GM23338 (cell line): ENCODE results near the gene MAP1LC3B2. TPM values are rescaled to one million over a fixed set of nuclear protein-coding genes. Genes with fewer than 3 reads are reported as not detected.

Experiments used
- ATAC-seq: fragments of 200-7000 bp; cut with Tn5 transposase; 3 replicates; pipeline ENCODE4 v1.9.1; 2020
- DNase-seq: peaks from one replicate; pipeline ENCODE4 v3.0.0-alpha.2; 2015; ENCODE audit warnings: low spot score
- H2AFZ ChIP-seq: fragments of 200-600 bp; sonication (generic); 2 replicates; pipeline ENCODE4 v1.8.0; 2016; ENCODE audit warnings: antibody characterized with exemption, mild to moderate bottlenecking, moderate library complexity
- H3F3A ChIP-seq: fragments of 200-600 bp; sonication (generic); replicated peaks from 2 replicates; pipeline ENCODE4 v1.8.0; 2017; ENCODE audit warnings: antibody characterized with exemption, mixed run types, low read depth
- H3K27ac ChIP-seq: fragments of 200-600 bp; sonication (generic); 2 replicates; pipeline ENCODE4 v1.6.1; 2016; ENCODE audit warnings: low read depth
- H3K27me3 ChIP-seq: fragments of 200-600 bp; sonication (generic); 2 replicates; pipeline ENCODE4 v1.8.0; 2016; ENCODE audit warnings: mild to moderate bottlenecking, mixed run types, moderate library complexity; ENCODE audit not compliant: insufficient read depth
- H3K36me3 ChIP-seq: fragments of 200-600 bp; sonication (generic); 2 replicates; pipeline ENCODE4 v1.8.0; 2016; ENCODE audit warnings: mild to moderate bottlenecking; ENCODE audit not compliant: insufficient read depth
- H3K4me1 ChIP-seq: fragments of 200-600 bp; sonication (generic); 2 replicates; pipeline ENCODE4 v1.8.0; 2016; ENCODE audit warnings: mild to moderate bottlenecking, moderate library complexity; ENCODE audit not compliant: insufficient read depth
- H3K4me2 ChIP-seq: fragments of 200-600 bp; sonication (generic); 2 replicates; pipeline ENCODE4 v1.7.1; 2017; ENCODE audit warnings: mixed run types
- H3K4me3 ChIP-seq: fragments of 200-600 bp; sonication (generic); 2 replicates; pipeline ENCODE4 v1.6.1; 2016; ENCODE audit warnings: mixed run types
- H3K79me2 ChIP-seq: fragments of 200-600 bp; sonication (generic); replicated peaks from 2 replicates; pipeline ENCODE4 v1.8.0; 2017; ENCODE audit warnings: mild to moderate bottlenecking; ENCODE audit not compliant: insufficient read depth
- H3K9me2 ChIP-seq: fragments of 200-600 bp; sonication (generic); 2 replicates; pipeline ENCODE4 v1.8.0; 2017; ENCODE audit not compliant: insufficient read depth
- H4K20me1 ChIP-seq: fragments of 200-600 bp; sonication (generic); replicated peaks from 2 replicates; pipeline ENCODE4 v1.8.0; 2017; ENCODE audit warnings: mild to moderate bottlenecking; ENCODE audit not compliant: insufficient read depth
- H3K27ac Mint-ChIP-seq: 2 replicates; pipeline ENCODE4 v1.8.0; 2020; ENCODE audit warnings: inconsistent platforms, mild to moderate bottlenecking, moderate library complexity, mixed read lengths
- H3K27me3 Mint-ChIP-seq: 3 replicates; pipeline ENCODE4 v1.8.0; 2022; ENCODE audit warnings: low read depth, mild to moderate bottlenecking, moderate library complexity, mixed read lengths, inconsistent platforms; ENCODE audit not compliant: insufficient read depth, poor library complexity
- H3K36me3 Mint-ChIP-seq: 3 replicates; pipeline ENCODE4 v1.8.0; 2021; ENCODE audit warnings: low read depth, mild to moderate bottlenecking, inconsistent platforms, moderate library complexity, mixed read lengths
- H3K4me1 Mint-ChIP-seq: 3 replicates; pipeline ENCODE4 v1.8.0; 2020; ENCODE audit warnings: mild to moderate bottlenecking, inconsistent platforms, mixed read lengths
- H3K4me3 Mint-ChIP-seq: 3 replicates; pipeline ENCODE4 v1.8.0; 2021; ENCODE audit warnings: moderate library complexity, mild to moderate bottlenecking, inconsistent platforms, mixed read lengths
- H3K9me3 Mint-ChIP-seq: 3 replicates; pipeline ENCODE4 v1.8.0; 2020; ENCODE audit warnings: moderate library complexity, mild to moderate bottlenecking, inconsistent platforms, mixed read lengths
- CREB1 ChIP-seq: fragments of 250-450 bp; sonication (Bioruptor Pico); IDR thresholded peaks from 2 replicates; pipeline ENCODE4 v1.5.0; 2020; ENCODE audit warnings: low read depth, mild to moderate bottlenecking, moderate library complexity
- ETS1 ChIP-seq: IDR thresholded peaks from 2 replicates; pipeline ENCODE4 v1.6.1; 2016; ENCODE audit warnings: antibody characterized with exemption
- EZH2 ChIP-seq: fragments of 200-600 bp; sonication (generic); IDR thresholded peaks from one replicate; pipeline ENCODE4 v1.8.0; 2017; ENCODE audit warnings: antibody characterized with exemption, mild to moderate bottlenecking, low read depth; ENCODE audit not compliant: unreplicated experiment
- EZH2phosphoT487 ChIP-seq: fragments of 200-600 bp; sonication (generic); IDR thresholded peaks from one replicate; pipeline ENCODE4 v1.8.1; 2018; ENCODE audit warnings: antibody characterized with exemption; ENCODE audit not compliant: unreplicated experiment
- JUNB ChIP-seq: IDR thresholded peaks from one replicate; pipeline ENCODE4 v1.6.1; 2016; ENCODE audit warnings: antibody characterized with exemption; ENCODE audit not compliant: unreplicated experiment
- NANOG ChIP-seq: IDR thresholded peaks from 2 replicates; pipeline ENCODE4 v1.6.1; 2016; ENCODE audit warnings: antibody characterized with exemption, borderline replicate concordance
- POLR2AphosphoS5 ChIP-seq: IDR thresholded peaks from 2 replicates; pipeline ENCODE4 v1.6.1; 2016; ENCODE audit warnings: antibody characterized with exemption, low read depth
- STAT1 ChIP-seq: IDR thresholded peaks from one replicate; pipeline ENCODE4 v1.6.1; 2016; ENCODE audit warnings: antibody characterized with exemption; ENCODE audit not compliant: unreplicated experiment
- ZNF114 ChIP-seq: fragments of 250-450 bp; sonication (Bioruptor Pico); IDR thresholded peaks from 2 replicates; pipeline ENCODE4 v1.5.0; 2020; ENCODE audit warnings: mild to moderate bottlenecking, moderate library complexity
- ZNF331 ChIP-seq: fragments of 250-450 bp; sonication (Bioruptor Pico); IDR thresholded peaks from 2 replicates; pipeline ENCODE4 v1.5.0; 2020; ENCODE audit warnings: low read depth, mild to moderate bottlenecking, moderate library complexity
- ZNF462 ChIP-seq: fragments of 250-450 bp; sonication (Bioruptor Pico); IDR thresholded peaks from 2 replicates; pipeline ENCODE4 v1.5.0; 2020; ENCODE audit warnings: mild to moderate bottlenecking, moderate library complexity
- polyA plus RNA-seq: library from polyadenylated mRNA; unstranded; fragments of >200 nt; fragmentation: Nextera tagmentation; extraction: Ambion mirVana; gene quantifications from 2 replicates; pipeline ENCODE4 v1.2.1, GENCODE V29; 2016
- total RNA-seq: library from RNA; depleted of rRNA; stranded (reverse); fragments of >200 nt; shearing (Covaris generic); gene quantifications from 2 replicates; pipeline ENCODE4 v1.2.3, GENCODE V29; 2014
- TF ChIP-seq, protein P1 (sequence below): IDR thresholded peaks from one replicate; pipeline ENCODE4 v1.6.1; 2018; ENCODE audit warnings: antibody characterized with exemption; ENCODE audit not compliant: unreplicated experiment
- TF ChIP-seq, protein P2 (sequence below), 2 experiments: fragments of 200-600 bp in 1 of 2; sonication (generic) in 1 of 2; conservative IDR thresholded peaks; 2 replicates each; pipeline versions ENCODE4 v1.5.1 to v1.6.1; 2016 to 2017; ENCODE audit warnings: antibody characterized with exemption in 2 of 2, low read depth in 2 of 2, mild to moderate bottlenecking in 2 of 2, moderate library complexity in 1 of 2

Gene MAP1LC3B2
- total and polyA plus RNA-seq, 2 experiments from 2014 or later = 1.3 to 6.7 TPM

DNA sequence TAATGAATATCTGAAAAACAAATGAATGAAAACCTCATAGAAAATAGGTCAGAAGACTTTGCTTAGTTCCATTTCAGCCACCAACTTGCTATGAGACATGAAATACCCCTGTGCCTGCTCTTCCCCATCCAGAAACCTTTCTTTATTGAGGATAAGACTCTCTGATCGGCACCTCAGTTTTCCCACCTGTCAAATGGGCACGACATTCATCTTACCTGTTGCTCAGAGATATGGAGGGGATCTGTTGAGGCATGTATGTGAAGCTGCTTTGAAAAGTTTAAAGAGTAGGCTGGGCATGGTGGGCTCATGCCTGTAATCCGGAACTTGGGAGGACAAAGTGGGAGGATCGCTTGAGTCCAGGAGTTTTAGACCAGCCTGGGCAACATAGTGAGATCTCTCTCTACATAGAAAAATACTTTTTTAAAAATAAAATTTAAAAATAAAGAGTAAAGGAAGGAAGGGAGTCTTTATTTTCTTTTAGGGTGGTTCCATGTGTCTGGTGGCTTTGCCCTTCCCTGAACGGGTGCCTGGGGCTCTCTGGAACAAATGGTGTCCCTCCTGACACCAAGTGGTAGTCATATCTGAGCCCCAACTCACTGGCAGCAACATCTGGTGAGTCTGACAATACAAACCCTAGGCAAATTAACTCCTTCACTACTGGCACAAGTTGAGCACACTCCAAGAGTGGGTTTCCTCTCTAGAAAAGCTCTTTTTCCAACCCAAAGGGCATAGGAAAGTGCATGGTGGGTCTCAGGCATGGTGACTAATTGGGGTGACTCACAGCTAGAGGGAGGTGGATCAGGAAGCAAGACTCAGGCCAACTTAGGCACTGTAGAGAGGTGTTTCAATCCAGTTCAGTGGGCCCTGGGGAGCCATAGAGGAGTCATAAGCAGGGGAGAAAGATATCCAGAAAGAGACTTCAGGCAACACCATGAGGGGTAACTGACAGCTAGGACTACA, 42.1 kb downstream of the MAP1LC3B2 start:
- ATAC-seq = no peak
- H3K4me3 Mint-ChIP-seq = no peak overlapping the region
- no peak for DNase-seq

More for the DNA sequence above, 42.1 kb downstream of the MAP1LC3B2 start:
- no peak overlapping the region for H3K4me2 ChIP-seq
- H3K4me1 ChIP-seq = peaks cover 36% of the 10 kb centered on the region
- Mint-ChIP-seq H3K27ac (no peak overlapping the region; the same call in 1 of the 2 replicates), H3K27me3 (peaks cover 8% of the 10 kb centered on the region), H3K36me3 (peaks cover 2% of the 10 kb centered on the region; the same call in 1 of the 3 replicates), H3K9me3 (no peaks in the 10 kb centered on the region; the same call in 2 of the 3 replicates), H3K4me1 (peaks cover 44% of the 10 kb centered on the region)
- peak overlapping the region; percentile 38; the same call in 1 of the 2 replicates for H2AFZ ChIP-seq
- no peak for TF ChIP-seq STAT1
- no peak for TF ChIP-seq ZNF331 (CRISPR knock-in tag)
- no peak for TF ChIP-seq ZNF114 (CRISPR knock-in tag)
- TF ChIP-seq ZNF462 (CRISPR knock-in tag) = no peak
- TF ChIP-seq JUNB = no peak
- no peak for TF ChIP-seq EZH2
- TF ChIP-seq, protein P1, sequence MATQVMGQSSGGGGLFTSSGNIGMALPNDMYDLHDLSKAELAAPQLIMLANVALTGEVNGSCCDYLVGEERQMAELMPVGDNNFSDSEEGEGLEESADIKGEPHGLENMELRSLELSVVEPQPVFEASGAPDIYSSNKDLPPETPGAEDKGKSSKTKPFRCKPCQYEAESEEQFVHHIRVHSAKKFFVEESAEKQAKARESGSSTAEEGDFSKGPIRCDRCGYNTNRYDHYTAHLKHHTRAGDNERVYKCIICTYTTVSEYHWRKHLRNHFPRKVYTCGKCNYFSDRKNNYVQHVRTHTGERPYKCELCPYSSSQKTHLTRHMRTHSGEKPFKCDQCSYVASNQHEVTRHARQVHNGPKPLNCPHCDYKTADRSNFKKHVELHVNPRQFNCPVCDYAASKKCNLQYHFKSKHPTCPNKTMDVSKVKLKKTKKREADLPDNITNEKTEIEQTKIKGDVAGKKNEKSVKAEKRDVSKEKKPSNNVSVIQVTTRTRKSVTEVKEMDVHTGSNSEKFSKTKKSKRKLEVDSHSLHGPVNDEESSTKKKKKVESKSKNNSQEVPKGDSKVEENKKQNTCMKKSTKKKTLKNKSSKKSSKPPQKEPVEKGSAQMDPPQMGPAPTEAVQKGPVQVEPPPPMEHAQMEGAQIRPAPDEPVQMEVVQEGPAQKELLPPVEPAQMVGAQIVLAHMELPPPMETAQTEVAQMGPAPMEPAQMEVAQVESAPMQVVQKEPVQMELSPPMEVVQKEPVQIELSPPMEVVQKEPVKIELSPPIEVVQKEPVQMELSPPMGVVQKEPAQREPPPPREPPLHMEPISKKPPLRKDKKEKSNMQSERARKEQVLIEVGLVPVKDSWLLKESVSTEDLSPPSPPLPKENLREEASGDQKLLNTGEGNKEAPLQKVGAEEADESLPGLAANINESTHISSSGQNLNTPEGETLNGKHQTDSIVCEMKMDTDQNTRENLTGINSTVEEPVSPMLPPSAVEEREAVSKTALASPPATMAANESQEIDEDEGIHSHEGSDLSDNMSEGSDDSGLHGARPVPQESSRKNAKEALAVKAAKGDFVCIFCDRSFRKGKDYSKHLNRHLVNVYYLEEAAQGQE = no peak
- TF ChIP-seq NANOG = no peak
- TF ChIP-seq POLR2AphosphoS5 = no peak
- TF ChIP-seq CREB1 (CRISPR knock-in tag) = no peak
- TF ChIP-seq EZH2phosphoT487 = no peak
- no peak for TF ChIP-seq ETS1
- TF ChIP-seq, protein P2, sequence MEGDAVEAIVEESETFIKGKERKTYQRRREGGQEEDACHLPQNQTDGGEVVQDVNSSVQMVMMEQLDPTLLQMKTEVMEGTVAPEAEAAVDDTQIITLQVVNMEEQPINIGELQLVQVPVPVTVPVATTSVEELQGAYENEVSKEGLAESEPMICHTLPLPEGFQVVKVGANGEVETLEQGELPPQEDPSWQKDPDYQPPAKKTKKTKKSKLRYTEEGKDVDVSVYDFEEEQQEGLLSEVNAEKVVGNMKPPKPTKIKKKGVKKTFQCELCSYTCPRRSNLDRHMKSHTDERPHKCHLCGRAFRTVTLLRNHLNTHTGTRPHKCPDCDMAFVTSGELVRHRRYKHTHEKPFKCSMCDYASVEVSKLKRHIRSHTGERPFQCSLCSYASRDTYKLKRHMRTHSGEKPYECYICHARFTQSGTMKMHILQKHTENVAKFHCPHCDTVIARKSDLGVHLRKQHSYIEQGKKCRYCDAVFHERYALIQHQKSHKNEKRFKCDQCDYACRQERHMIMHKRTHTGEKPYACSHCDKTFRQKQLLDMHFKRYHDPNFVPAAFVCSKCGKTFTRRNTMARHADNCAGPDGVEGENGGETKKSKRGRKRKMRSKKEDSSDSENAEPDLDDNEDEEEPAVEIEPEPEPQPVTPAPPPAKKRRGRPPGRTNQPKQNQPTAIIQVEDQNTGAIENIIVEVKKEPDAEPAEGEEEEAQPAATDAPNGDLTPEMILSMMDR (conservative IDR thresholded peaks at IDR 0.05; ENCODE audit: low read depth in 2 of 2) = no peak
- no peaks in the 10 kb centered on the region for H3F3A ChIP-seq
- no peak overlapping the region for H3K4me3 ChIP-seq
- H4K20me1 ChIP-seq = no peaks in the 10 kb centered on the region
- no peaks in the 10 kb centered on the region for H3K27me3 ChIP-seq
- H3K36me3 ChIP-seq = no peaks in the 10 kb centered on the region
- H3K9me2 ChIP-seq = no peaks in the 10 kb centered on the region
- no peak overlapping the region for H3K27ac ChIP-seq
- no peaks in the 10 kb centered on the region for H3K79me2 ChIP-seq
